Glutamatergic neuron (in vitro differentiated cells): ENCODE results near the gene MTG2. TPM values are rescaled to one million over a fixed set of nuclear protein-coding genes. Genes with fewer than 3 reads are reported as not detected.

Experiments used
- DNase-seq: peaks from one replicate; pipeline ENCODE4 v3.0.0; 2022
- H3K27ac Mint-ChIP-seq: one replicate; pipeline ENCODE4 v1.8.0; 2020; ENCODE audit warnings: mild to moderate bottlenecking, mixed read lengths, inconsistent platforms; ENCODE audit not compliant: unreplicated experiment
- H3K27me3 Mint-ChIP-seq: one replicate; pipeline ENCODE4 v1.8.0; 2020; ENCODE audit warnings: mild to moderate bottlenecking, moderate library complexity, mixed read lengths, inconsistent platforms; ENCODE audit not compliant: unreplicated experiment
- H3K36me3 Mint-ChIP-seq: one replicate; pipeline ENCODE4 v1.8.0; 2020; ENCODE audit warnings: mild to moderate bottlenecking, mixed read lengths, inconsistent platforms; ENCODE audit not compliant: unreplicated experiment
- H3K4me1 Mint-ChIP-seq: one replicate; pipeline ENCODE4 v1.8.0; 2020; ENCODE audit warnings: mild to moderate bottlenecking, low read depth, mixed read lengths, inconsistent platforms; ENCODE audit not compliant: unreplicated experiment
- H3K4me3 Mint-ChIP-seq: one replicate; pipeline ENCODE4 v1.8.0; 2020; ENCODE audit warnings: mild to moderate bottlenecking, mixed read lengths, inconsistent platforms; ENCODE audit not compliant: unreplicated experiment
- H3K9me3 Mint-ChIP-seq: one replicate; pipeline ENCODE4 v1.8.0; 2020; ENCODE audit warnings: mild to moderate bottlenecking, moderate library complexity, mixed read lengths, inconsistent platforms; ENCODE audit not compliant: unreplicated experiment
- total RNA-seq: library from RNA; stranded (reverse); fragmentation: NEBNext Ultra II Directional; extraction: Animal tissue kit (Norgen Biotek cat#: 25700); gene quantifications from one replicate; pipeline ENCODE4 v1.2.1, GENCODE V29; 2021; ENCODE audit not compliant: unreplicated experiment
- TF ChIP-seq, protein P1 (sequence below): fragments of 200-600 bp; sonication (generic); IDR thresholded peaks from one replicate; pipeline ENCODE4 v1.5.0; 2021; ENCODE audit not compliant: partially characterized antibody, unreplicated experiment

MTG2 gene
- total RNA-seq, 1 donor from 2014 or later: 27.1 TPM

DNA sequence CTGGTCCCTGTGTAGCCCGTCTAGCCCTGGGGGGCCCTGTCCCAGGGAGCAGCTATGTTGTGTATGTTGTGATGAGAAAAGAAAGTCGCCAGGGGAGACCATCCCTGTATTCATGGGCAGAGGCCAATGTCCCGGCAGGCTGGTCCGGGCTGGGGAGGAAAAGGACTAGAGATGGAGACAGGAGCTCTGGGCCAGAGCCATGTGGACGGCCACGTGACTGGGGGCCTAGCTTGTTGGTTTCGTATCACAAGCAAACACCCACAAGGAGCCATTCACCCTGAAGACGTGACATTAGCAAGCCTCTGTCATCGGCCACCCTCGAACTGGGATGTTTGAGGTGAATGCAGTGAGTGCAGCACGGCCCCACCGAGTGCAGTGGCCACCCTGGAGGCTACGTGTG is 40.1 kb downstream of the MTG2 start:
- TF ChIP-seq, protein P1, sequence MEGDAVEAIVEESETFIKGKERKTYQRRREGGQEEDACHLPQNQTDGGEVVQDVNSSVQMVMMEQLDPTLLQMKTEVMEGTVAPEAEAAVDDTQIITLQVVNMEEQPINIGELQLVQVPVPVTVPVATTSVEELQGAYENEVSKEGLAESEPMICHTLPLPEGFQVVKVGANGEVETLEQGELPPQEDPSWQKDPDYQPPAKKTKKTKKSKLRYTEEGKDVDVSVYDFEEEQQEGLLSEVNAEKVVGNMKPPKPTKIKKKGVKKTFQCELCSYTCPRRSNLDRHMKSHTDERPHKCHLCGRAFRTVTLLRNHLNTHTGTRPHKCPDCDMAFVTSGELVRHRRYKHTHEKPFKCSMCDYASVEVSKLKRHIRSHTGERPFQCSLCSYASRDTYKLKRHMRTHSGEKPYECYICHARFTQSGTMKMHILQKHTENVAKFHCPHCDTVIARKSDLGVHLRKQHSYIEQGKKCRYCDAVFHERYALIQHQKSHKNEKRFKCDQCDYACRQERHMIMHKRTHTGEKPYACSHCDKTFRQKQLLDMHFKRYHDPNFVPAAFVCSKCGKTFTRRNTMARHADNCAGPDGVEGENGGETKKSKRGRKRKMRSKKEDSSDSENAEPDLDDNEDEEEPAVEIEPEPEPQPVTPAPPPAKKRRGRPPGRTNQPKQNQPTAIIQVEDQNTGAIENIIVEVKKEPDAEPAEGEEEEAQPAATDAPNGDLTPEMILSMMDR: no peak
- H3K4me1 Mint-ChIP-seq: peaks cover 5% of the 10 kb centered on the region
- no peaks in the 10 kb centered on the region for H3K36me3 Mint-ChIP-seq
- no peak overlapping the region for H3K27ac Mint-ChIP-seq
- peaks cover 7% of the 10 kb centered on the region for H3K9me3 Mint-ChIP-seq
- peaks cover 7% of the 10 kb centered on the region for H3K27me3 Mint-ChIP-seq
- DNase-seq: no peak
- H3K4me3 Mint-ChIP-seq: no peak overlapping the region

DNA sequence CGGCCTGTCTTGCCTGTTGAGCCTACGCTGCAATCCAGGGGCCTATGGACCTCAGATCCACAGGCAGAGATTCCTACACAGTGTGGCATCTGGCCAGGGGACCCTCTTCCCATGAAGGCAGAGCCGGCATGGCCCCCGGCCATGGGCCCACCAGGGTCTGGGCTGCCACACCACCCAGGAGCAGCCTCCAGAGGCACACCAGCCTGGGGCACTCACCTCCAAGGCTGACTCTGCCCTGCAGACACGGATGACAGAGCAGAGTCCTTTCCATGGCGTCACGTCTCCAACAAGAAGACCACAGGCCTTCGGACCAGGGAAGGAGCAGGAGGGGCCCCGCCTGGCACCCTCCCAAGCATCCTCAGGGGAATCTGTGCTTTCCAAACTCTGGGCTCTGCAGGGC is 40.7 kb downstream of the MTG2 start:
- no peaks in the 10 kb centered on the region for H3K36me3 Mint-ChIP-seq
- peaks cover 6% of the 10 kb centered on the region for H3K9me3 Mint-ChIP-seq
- no peak overlapping the region for H3K27ac Mint-ChIP-seq
- peaks cover 5% of the 10 kb centered on the region for H3K4me1 Mint-ChIP-seq
- TF ChIP-seq, protein P1: no peak
- no peak for DNase-seq
- H3K4me3 Mint-ChIP-seq: no peak overlapping the region
- peaks cover 7% of the 10 kb centered on the region for H3K27me3 Mint-ChIP-seq

DNA sequence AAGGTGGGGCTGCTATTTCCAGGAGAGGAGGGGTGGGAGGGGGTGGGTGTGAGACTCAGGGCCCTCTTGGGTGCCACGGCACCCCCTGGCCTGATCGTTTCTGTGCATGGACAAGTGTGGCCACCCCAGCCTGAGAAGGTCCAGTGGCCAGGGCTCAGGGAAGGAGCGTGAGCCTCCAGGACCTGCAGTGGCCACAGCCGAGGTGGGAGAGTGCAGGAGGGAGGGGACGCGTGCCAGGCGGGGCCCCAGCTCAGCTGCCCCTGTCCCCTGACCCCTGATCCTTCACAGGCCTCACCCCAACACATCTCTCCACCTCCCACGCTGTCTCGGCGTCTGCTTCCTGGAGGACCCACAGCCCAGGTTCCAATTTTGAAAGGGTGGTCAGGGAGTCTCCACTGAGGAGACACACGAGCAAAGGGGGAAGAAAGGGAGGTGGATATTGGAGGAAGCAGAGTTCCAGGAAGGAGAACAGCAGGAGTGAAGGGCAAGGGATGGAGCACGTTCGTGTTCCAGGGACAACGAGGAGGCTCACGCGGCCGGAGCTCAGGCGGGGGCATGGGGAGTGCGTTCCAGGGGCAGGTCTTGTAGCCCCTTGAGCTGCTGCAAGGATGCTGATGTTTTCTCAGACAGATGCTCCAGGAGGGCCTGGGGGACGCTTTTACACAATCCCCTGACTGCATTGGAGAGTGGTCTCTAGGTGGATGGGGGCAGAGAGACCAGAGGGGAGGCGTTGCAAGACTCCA is 41.5 kb downstream of the MTG2 start:
- DNase-seq: no peak
- Mint-ChIP-seq H3K36me3 (no peaks in the 10 kb centered on the region), H3K9me3 (peaks cover 6% of the 10 kb centered on the region), H3K4me3 (no peak overlapping the region), H3K27me3 (peaks cover 7% of the 10 kb centered on the region), H3K4me1 (peaks cover 4% of the 10 kb centered on the region), H3K27ac (no peak overlapping the region)
- TF ChIP-seq, protein P1: no peak

GRCh38 chr20:62225026-62225425 is 42.2 kb downstream of the MTG2 start:
- Mint-ChIP-seq H3K27ac (no peak overlapping the region), H3K36me3 (no peaks in the 10 kb centered on the region), H3K4me1 (peaks cover 4% of the 10 kb centered on the region), H3K9me3 (peaks cover 6% of the 10 kb centered on the region), H3K27me3 (peaks cover 7% of the 10 kb centered on the region), H3K4me3 (no peak overlapping the region)
- TF ChIP-seq, protein P1: no peak
- no peak for DNase-seq

- TF ChIP-seq, protein P1: no peak
- no peak for DNase-seq
- Mint-ChIP-seq H3K4me1 (peaks cover 3% of the 10 kb centered on the region), H3K27ac (no peak overlapping the region), H3K4me3 (no peak overlapping the region), H3K36me3 (no peaks in the 10 kb centered on the region), H3K27me3 (peaks cover 7% of the 10 kb centered on the region), H3K9me3 (peaks cover 6% of the 10 kb centered on the region)
These were observed 43.2 kb downstream of the MTG2 start for GRCh38 chr20:62225820-62226635.
